Measurements from ENCODE around the gene C16orf92.

Gene C16orf92

DNA sequence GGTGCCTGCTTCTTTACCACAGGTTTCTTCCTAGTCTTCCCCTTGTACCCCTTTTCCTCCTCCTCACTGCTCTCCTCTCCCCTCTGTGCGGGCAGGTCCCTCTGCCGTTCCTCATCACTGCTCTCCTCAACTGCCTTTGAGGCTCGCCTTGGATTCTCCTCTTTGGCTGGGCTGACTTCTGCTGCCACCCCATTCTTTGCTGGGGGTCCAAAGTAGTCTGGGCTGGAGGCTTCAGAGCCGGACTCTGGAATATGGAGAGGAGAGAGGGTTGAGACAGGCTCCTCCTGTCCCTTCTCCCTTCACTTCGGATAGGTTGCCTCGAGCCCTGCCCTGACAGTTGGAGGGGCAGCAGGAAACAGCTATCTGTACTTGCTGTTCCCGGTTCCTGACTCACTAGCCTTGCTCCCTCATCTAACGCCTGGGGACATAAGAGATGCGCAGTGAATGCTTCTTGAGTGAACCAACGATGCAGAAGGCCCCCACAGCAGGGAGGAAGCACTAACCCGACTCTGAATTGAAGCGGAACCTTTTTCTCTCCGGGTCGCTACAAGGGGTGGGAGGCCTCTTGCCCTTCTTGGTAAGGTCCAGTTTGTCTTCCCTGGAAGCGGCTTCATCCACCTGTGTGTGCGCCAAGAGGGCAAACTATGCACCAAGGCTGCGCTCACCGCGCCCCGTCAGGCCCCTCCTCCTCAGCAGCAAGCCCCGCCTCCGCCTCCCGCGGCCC, 28.2 kb upstream of the C16orf92 start:
- Histone ChIP-seq H3F3A (ENCODE audit: low read depth) (0 out of 2 replicates have a peak, but pooled peaks cover 2% of the 10 kb centered on the region), H3K4me2 (ENCODE audit: low read depth, low read length, poor library complexity, severe bottlenecking) (peak overlapping the region; percentile 84), H3K9ac (ENCODE audit: low read depth, low read length, poor library complexity, severe bottlenecking) (peak overlapping the region; percentile 98), H4K20me1 (ENCODE audit: insufficient read depth, low read length, poor library complexity, severe bottlenecking) (peaks cover 11% of the 10 kb centered on the region), H3K4me3 (ENCODE audit: low read length, poor library complexity, severe bottlenecking) (peak overlapping the region; percentile 97), H3K27me3 (ENCODE audit: insufficient read depth, low read length, poor library complexity, severe bottlenecking) (no peaks in the 10 kb centered on the region), H3K36me3 (ENCODE audit: insufficient read depth, low read length) (peaks cover 25% of the 10 kb centered on the region; the same call in 1 of the 2 replicates), H3K4me1 (ENCODE audit: insufficient read depth, low read length, poor library complexity, severe bottlenecking) (peaks cover 19% of the 10 kb centered on the region), H3K9me2 (replicated peaks; ENCODE audit: low read depth, low read length) (no peaks in the 10 kb centered on the region), H2AFZ (ENCODE audit: low read length) (peak overlapping the region; percentile 97), H3K9me3 (ENCODE audit: insufficient read depth, low read depth, low read length) (no peaks in the 10 kb centered on the region), H3K79me2 (ENCODE audit: insufficient read depth, low read length) (peaks cover 36% of the 10 kb centered on the region)
- TF ChIP-seq EZH2phosphoT487 (IDR thresholded peaks at IDR 0.05; ENCODE audit: borderline replicate concordance) = no peak
- TF ChIP-seq, protein P1, sequence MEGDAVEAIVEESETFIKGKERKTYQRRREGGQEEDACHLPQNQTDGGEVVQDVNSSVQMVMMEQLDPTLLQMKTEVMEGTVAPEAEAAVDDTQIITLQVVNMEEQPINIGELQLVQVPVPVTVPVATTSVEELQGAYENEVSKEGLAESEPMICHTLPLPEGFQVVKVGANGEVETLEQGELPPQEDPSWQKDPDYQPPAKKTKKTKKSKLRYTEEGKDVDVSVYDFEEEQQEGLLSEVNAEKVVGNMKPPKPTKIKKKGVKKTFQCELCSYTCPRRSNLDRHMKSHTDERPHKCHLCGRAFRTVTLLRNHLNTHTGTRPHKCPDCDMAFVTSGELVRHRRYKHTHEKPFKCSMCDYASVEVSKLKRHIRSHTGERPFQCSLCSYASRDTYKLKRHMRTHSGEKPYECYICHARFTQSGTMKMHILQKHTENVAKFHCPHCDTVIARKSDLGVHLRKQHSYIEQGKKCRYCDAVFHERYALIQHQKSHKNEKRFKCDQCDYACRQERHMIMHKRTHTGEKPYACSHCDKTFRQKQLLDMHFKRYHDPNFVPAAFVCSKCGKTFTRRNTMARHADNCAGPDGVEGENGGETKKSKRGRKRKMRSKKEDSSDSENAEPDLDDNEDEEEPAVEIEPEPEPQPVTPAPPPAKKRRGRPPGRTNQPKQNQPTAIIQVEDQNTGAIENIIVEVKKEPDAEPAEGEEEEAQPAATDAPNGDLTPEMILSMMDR (conservative IDR thresholded peaks at IDR 0.05; ENCODE audit: low read length) = no peak

DNA sequence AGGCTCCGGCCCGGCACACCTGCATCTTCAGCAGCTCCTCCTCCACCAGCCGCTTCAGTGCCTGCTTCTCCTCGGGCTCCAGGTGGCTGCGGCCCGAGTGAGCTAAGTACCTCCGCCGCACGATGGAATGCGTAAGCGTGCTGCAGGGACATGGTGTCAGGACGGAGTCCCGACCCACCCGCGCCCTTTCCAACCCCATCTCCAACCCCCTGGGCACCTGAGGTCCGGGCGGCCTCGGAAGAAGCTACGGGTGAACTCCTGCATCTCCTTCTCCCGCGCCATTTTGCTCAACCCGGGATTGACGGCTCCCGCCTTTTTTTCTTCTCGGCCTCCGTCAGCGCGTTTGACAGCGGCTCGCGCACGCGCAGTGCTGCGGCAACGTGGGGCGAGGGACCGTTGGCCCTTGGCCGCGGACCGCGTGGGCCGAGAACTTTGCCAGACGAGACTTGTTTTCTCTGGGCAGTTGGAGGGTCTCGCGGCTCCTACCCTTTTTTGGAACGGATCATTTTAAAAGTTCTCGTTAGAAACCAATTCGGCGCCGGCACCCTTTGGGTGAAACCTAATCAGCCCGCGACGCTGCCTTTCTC, 27.6 kb upstream of the C16orf92 start, which contains the start of gene HIRIP3:
TSS of gene HIRIP3 (minus strand) at position 294 of the 587 bp plus-strand sequence. CDS start at position 282, 12 bp downstream.
- Histone ChIP-seq H3K79me2 (ENCODE audit: insufficient read depth, low read length) (peaks cover 36% of the 10 kb centered on the region), H3K9me2 (replicated peaks; ENCODE audit: low read depth, low read length) (no peaks in the 10 kb centered on the region), H3F3A (ENCODE audit: low read depth) (no peaks in the 10 kb centered on the region), H2AFZ (ENCODE audit: low read length) (peak within 1 kb of the TSS; percentile 97), H3K4me1 (ENCODE audit: insufficient read depth, low read length, poor library complexity, severe bottlenecking) (peaks cover 19% of the 10 kb centered on the region), H4K20me1 (ENCODE audit: insufficient read depth, low read length, poor library complexity, severe bottlenecking) (peaks cover 11% of the 10 kb centered on the region), H3K27me3 (ENCODE audit: insufficient read depth, low read length, poor library complexity, severe bottlenecking) (no peaks in the 10 kb centered on the region), H3K4me2 (ENCODE audit: low read depth, low read length, poor library complexity, severe bottlenecking) (peak within 1 kb of the TSS; percentile 84), H3K4me3 (ENCODE audit: low read length, poor library complexity, severe bottlenecking) (peak within 1 kb of the TSS; percentile 97), H3K36me3 (ENCODE audit: insufficient read depth, low read length) (peaks cover 18% of the 10 kb centered on the region; the same call in 1 of the 2 replicates), H3K9me3 (ENCODE audit: insufficient read depth, low read depth, low read length) (no peaks in the 10 kb centered on the region), H3K9ac (ENCODE audit: low read depth, low read length, poor library complexity, severe bottlenecking) (peak within 1 kb of the TSS; percentile 98)
- TF ChIP-seq EZH2phosphoT487 (IDR thresholded peaks at IDR 0.05; ENCODE audit: borderline replicate concordance) = no peak
- TF ChIP-seq, protein P1 (conservative IDR thresholded peaks at IDR 0.05; ENCODE audit: low read length) = no peak

DNA sequence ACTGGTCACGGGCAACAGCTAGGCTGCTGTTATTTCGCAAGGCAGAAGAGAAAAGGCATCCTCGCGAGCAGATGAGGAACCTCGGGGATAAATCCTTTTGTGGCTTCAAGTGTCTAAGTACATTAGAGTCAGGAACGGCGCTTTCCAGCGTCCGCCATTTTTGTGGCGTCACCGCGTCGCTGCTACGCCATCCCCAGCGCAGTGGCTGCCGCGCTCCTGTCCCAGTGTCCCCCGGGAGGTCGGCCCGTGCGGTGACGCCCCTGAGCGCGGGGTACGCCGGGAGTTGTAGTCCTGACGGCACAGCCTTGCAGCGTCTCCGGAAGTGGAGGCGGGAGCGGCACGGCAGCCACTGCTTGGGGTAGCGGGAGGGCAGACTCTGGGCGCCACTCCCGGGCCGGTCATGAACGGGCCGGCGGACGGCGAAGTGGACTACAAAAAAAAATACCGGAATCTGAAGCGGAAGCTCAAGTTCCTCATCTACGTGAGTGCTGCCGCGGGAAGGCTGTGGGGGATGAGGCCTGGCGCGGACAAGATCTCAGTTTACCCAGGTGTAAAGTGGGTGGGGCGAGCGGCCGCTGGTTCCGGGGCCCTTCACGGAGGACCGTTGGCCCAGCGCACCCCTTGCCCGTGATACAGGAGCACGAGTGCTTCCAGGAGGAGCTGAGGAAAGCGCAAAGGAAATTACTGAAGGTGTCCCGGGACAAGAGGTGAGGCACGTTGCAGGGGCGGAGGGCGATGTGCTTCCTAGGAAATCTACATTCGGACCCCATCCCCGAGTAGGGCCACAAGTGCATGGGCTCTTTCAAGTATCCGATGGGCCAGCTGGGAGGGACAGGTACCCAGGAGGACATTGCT, 26.9 kb upstream of the C16orf92 start, which contains the start of gene INO80E:
TSS of gene INO80E (plus strand) at position 331 of the 855 bp plus-strand sequence. CDS start at position 401, 70 bp downstream.
- peaks cover 36% of the 10 kb centered on the region for H3K79me2 ChIP-seq (ENCODE audit: insufficient read depth, low read length)
- peaks cover 19% of the 10 kb centered on the region for H3K4me1 ChIP-seq (ENCODE audit: insufficient read depth, low read length, poor library complexity, severe bottlenecking)
- no peaks in the 10 kb centered on the region for H3K9me2 ChIP-seq (replicated peaks; ENCODE audit: low read depth, low read length)
- H3K27me3 ChIP-seq (ENCODE audit: insufficient read depth, low read length, poor library complexity, severe bottlenecking) = no peaks in the 10 kb centered on the region
- no peaks in the 10 kb centered on the region for H3K9me3 ChIP-seq (ENCODE audit: insufficient read depth, low read depth, low read length)
- no peak for TF ChIP-seq EZH2phosphoT487 (IDR thresholded peaks at IDR 0.05; ENCODE audit: borderline replicate concordance)
- TF ChIP-seq, protein P1 (conservative IDR thresholded peaks at IDR 0.05; ENCODE audit: low read length) = no peak
- peak within 1 kb of the TSS; percentile 84 for H3K4me2 ChIP-seq (ENCODE audit: low read depth, low read length, poor library complexity, severe bottlenecking)
- peak within 1 kb of the TSS; percentile 98 for H3K9ac ChIP-seq (ENCODE audit: low read depth, low read length, poor library complexity, severe bottlenecking)
- no peaks in the 10 kb centered on the region for H3F3A ChIP-seq (ENCODE audit: low read depth)
- peaks cover 11% of the 10 kb centered on the region for H4K20me1 ChIP-seq (ENCODE audit: insufficient read depth, low read length, poor library complexity, severe bottlenecking)
- peak within 1 kb of the TSS; percentile 97 for H2AFZ ChIP-seq (ENCODE audit: low read length)
- peak within 1 kb of the TSS; percentile 97 for H3K4me3 ChIP-seq (ENCODE audit: low read length, poor library complexity, severe bottlenecking)
- H3K36me3 ChIP-seq (ENCODE audit: insufficient read depth, low read length) = peaks cover 11% of the 10 kb centered on the region; the same call in 1 of the 2 replicates

Measured in Loucy (cell line).